Fibroblast of the aortic adventitia (primary cell): ENCODE results near the gene TMEM150A. TPM values are rescaled to one million over a fixed set of nuclear protein-coding genes. Genes with fewer than 3 reads are reported as not detected.

Experiments used
- DNase-seq: peaks from one replicate; pipeline ENCODE4 v3.0.0-alpha.2; 2010; ENCODE audit warnings: low read depth
- H3K4me3 ChIP-seq: 2 replicates; pipeline ENCODE4 v1.5.1; 2011; ENCODE audit warnings: low read depth, mild to moderate bottlenecking, control low read depth, low read length, moderate library complexity
- CTCF ChIP-seq: IDR thresholded peaks from 2 replicates; pipeline ENCODE4 v1.5.1; 2011; ENCODE audit warnings: mild to moderate bottlenecking, low read length, control low read depth, inconsistent platforms; ENCODE audit not compliant: insufficient read depth
- total RNA-seq: library from RNA; depleted of rRNA; stranded (reverse); fragments of >200 nt; gene quantifications from 2 replicates; pipeline ENCODE4 v1.2.3, GENCODE V29; 2012; ENCODE audit warnings: low replicate concordance

TMEM150A gene
- total RNA-seq, 1 donor = 8.6 TPM

- no peak for DNase-seq
- H3K4me3 ChIP-seq = no peak overlapping the region
- TF ChIP-seq CTCF = no peak
Observed at GRCh38 chr2:85554980-85555612, 47.4 kb downstream of the TMEM150A start.

GRCh38 chr2:85553184-85553583 lies 49.3 kb downstream of the TMEM150A start:
- TF ChIP-seq CTCF = no peak
- DNase-seq = no peak
- no peak overlapping the region for H3K4me3 ChIP-seq

GRCh38 chr2:85551698-85552678 lies 50.5 kb downstream of the TMEM150A start:
- TF ChIP-seq CTCF = peak; percentile 90
- peak; percentile 83 for DNase-seq
- no peak overlapping the region for H3K4me3 ChIP-seq

GRCh38 chr2:85550486-85550885 lies 52.0 kb downstream of the TMEM150A start:
- no peak for TF ChIP-seq CTCF
- DNase-seq = no peak
- no peak overlapping the region for H3K4me3 ChIP-seq

- peak; percentile 95 for DNase-seq
- no peak overlapping the region for H3K4me3 ChIP-seq
- TF ChIP-seq CTCF = no peak
Observed at GRCh38 chr2:85549826-85550225, 52.7 kb downstream of the TMEM150A start.

- TF ChIP-seq CTCF = no peak
- no peak for DNase-seq
- H3K4me3 ChIP-seq = no peak overlapping the region
Observed at GRCh38 chr2:85549095-85549494, 53.4 kb downstream of the TMEM150A start.
